ENCODE results near the gene ETS1. TPM values are rescaled to one million over a fixed set of nuclear protein-coding genes. Genes with fewer than 3 reads are reported as not detected.

Gene ETS1
- total RNA-seq, 2 donors from 2014 or later = 33.6 to 116 TPM

GRCh38 chr11:128604723-128605122 is 17.4 kb upstream of the ETS1 start:
- TF ChIP-seq CTCF (IDR thresholded peaks at IDR 0.05) = no peak
- ATAC-seq (ENCODE audit: insufficient number of reproducible peaks, low FRiP score, low read depth) (no peak), DNase-seq (ENCODE audit: low spot score) (no peak)
- no peak overlapping the region for H3K4me3 ChIP-seq
- H3K27ac ChIP-seq = no peak overlapping the region
- H3K27me3 ChIP-seq (replicated peaks; ENCODE audit: insufficient read depth) = no peaks in the 10 kb centered on the region
- H3K9me3 ChIP-seq = no peaks in the 10 kb centered on the region
- H3K4me1 ChIP-seq (ENCODE audit: control insufficient read depth in 1 of 2, low read depth in 2 of 2) = no peaks in the 10 kb centered on the region
- H3K36me3 ChIP-seq = no peaks in the 10 kb centered on the region

GRCh38 chr11:128603752-128604414 is 16.5 kb upstream of the ETS1 start:
- H3K9me3 ChIP-seq = no peaks in the 10 kb centered on the region
- ATAC-seq (ENCODE audit: insufficient number of reproducible peaks, low FRiP score, low read depth) = no peak
- H3K36me3 ChIP-seq = no peaks in the 10 kb centered on the region
- DNase-seq (ENCODE audit: low spot score) = no peak
- no peaks in the 10 kb centered on the region for H3K27me3 ChIP-seq (replicated peaks; ENCODE audit: insufficient read depth)
- H3K4me3 ChIP-seq = no peak overlapping the region
- H3K4me1 ChIP-seq (ENCODE audit: control insufficient read depth in 1 of 2, low read depth in 2 of 2) = no peaks in the 10 kb centered on the region
- TF ChIP-seq CTCF (IDR thresholded peaks at IDR 0.05) = no peak
- H3K27ac ChIP-seq = no peak overlapping the region

- Histone ChIP-seq H3K4me3 (no peak overlapping the region), H3K27me3 (replicated peaks; ENCODE audit: insufficient read depth) (no peaks in the 10 kb centered on the region), H3K27ac (no peak overlapping the region), H3K36me3 (no peaks in the 10 kb centered on the region), H3K9me3 (no peaks in the 10 kb centered on the region), H3K4me1 (ENCODE audit: control insufficient read depth in 1 of 2, low read depth in 2 of 2) (no peaks in the 10 kb centered on the region)
- DNase-seq (ENCODE audit: low spot score) (no peak), ATAC-seq (ENCODE audit: insufficient number of reproducible peaks, low FRiP score, low read depth) (no peak)
- TF ChIP-seq CTCF (IDR thresholded peaks at IDR 0.05) = no peak
Observed at GRCh38 chr11:128603003-128603696, 15.8 kb upstream of the ETS1 start.

DNA sequence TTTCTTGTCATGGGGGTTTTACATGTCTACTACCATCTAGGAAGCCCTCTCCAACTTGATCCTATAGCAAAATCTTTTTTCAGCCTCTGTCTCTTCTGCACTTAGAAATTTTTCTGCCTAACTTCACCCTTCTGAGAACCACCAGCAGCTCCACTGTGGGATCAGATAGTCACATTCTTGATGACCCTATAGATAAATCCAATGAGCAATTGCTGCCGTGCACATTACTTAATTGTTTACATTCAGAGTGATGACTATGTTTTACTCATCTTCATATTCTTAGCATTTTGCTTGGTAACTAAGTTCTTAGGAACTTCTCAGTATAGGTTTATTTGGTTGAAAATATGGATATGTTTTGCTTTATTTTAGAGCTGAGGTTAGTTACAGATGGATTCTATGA is 12.4 kb upstream of the ETS1 start:
- no peaks in the 10 kb centered on the region for H3K27me3 ChIP-seq (replicated peaks; ENCODE audit: insufficient read depth)
- H3K9me3 ChIP-seq = no peaks in the 10 kb centered on the region
- ATAC-seq (ENCODE audit: insufficient number of reproducible peaks, low FRiP score, low read depth) = no peak
- no peak overlapping the region for H3K4me3 ChIP-seq
- no peaks in the 10 kb centered on the region for H3K36me3 ChIP-seq
- no peak for DNase-seq (ENCODE audit: low spot score)
- H3K27ac ChIP-seq = no peak overlapping the region
- TF ChIP-seq CTCF (IDR thresholded peaks at IDR 0.05) = no peak
- H3K4me1 ChIP-seq (ENCODE audit: control insufficient read depth in 1 of 2, low read depth in 2 of 2) = no peaks in the 10 kb centered on the region

- no peak for TF ChIP-seq CTCF (IDR thresholded peaks at IDR 0.05)
- ATAC-seq (ENCODE audit: insufficient number of reproducible peaks, low FRiP score, low read depth) (no peak), DNase-seq (ENCODE audit: low spot score) (no peak)
- Histone ChIP-seq H3K4me3 (no peak overlapping the region), H3K36me3 (no peaks in the 10 kb centered on the region), H3K9me3 (no peaks in the 10 kb centered on the region), H3K4me1 (ENCODE audit: control insufficient read depth in 1 of 2, low read depth in 2 of 2) (no peaks in the 10 kb centered on the region), H3K27ac (no peak overlapping the region), H3K27me3 (replicated peaks; ENCODE audit: insufficient read depth) (no peaks in the 10 kb centered on the region)
Observed at GRCh38 chr11:128598506-128599150, 11.3 kb upstream of the ETS1 start.
